Measurements from ENCODE around the gene EMP3. TPM values are rescaled to one million over a fixed set of nuclear protein-coding genes. Genes with fewer than 3 reads are reported as not detected.
A peak's percentile ranks its signal among the peaks of the same experiment; 100 is the strongest.

EMP3 gene
- total and polyA plus RNA-seq, 2 of the 13 experiments (the other 11 are each of a cell fraction or from before 2014, with no cell fraction given), result 2.2 to 7.8 TPM

- TF ChIP-seq FOXO4 (CRISPR knock-in tag; conservative IDR thresholded peaks at IDR 0.05), result no peak
- TF ChIP-seq ZNF704 (CRISPR knock-in tag; IDR thresholded peaks at IDR 0.05; ENCODE audit: borderline replicate concordance), result no peak
- TF ChIP-seq ZNF652 (CRISPR knock-in tag; IDR thresholded peaks at IDR 0.05; ENCODE audit: borderline replicate concordance, low read depth), result no peak
- TF ChIP-seq, protein P1, sequence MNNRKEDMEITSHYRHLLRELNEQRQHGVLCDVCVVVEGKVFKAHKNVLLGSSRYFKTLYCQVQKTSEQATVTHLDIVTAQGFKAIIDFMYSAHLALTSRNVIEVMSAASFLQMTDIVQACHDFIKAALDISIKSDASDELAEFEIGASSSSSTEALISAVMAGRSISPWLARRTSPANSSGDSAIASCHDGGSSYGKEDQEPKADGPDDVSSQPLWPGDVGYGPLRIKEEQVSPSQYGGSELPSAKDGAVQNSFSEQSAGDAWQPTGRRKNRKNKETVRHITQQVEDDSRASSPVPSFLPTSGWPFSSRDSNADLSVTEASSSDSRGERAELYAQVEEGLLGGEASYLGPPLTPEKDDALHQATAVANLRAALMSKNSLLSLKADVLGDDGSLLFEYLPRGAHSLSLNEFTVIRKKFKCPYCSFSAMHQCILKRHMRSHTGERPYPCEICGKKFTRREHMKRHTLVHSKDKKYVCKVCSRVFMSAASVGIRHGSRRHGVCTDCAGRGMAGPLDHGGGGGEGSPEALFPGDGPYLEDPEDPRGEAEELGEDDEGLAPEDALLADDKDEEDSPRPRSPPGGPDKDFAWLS (CRISPR knock-in tag; IDR thresholded peaks at IDR 0.05; ENCODE audit: borderline replicate concordance), result no peak
- TF ChIP-seq FLYWCH1 (CRISPR knock-in tag; IDR thresholded peaks at IDR 0.05), result no peak
- no peak for TF ChIP-seq SOX6 (IDR thresholded peaks at IDR 0.05)
- TF ChIP-seq SOX6 (CRISPR knock-in tag; IDR thresholded peaks at IDR 0.05), result 0 out of 2 replicates have a peak, but pooled peaks have one; percentile 18
- no peak for TF ChIP-seq ZNF256 (CRISPR knock-in tag; conservative IDR thresholded peaks at IDR 0.05)
- no peak for TF ChIP-seq STAT5B (CRISPR knock-in tag; IDR thresholded peaks at IDR 0.05)
- TF ChIP-seq ZNF781 (CRISPR knock-in tag; IDR thresholded peaks at IDR 0.05; ENCODE audit: borderline replicate concordance, not compliant biosample characterization), result no peak
- TF ChIP-seq MLLT10 (CRISPR knock-in tag; IDR thresholded peaks at IDR 0.05), result no peak
- TF ChIP-seq, protein P2, sequence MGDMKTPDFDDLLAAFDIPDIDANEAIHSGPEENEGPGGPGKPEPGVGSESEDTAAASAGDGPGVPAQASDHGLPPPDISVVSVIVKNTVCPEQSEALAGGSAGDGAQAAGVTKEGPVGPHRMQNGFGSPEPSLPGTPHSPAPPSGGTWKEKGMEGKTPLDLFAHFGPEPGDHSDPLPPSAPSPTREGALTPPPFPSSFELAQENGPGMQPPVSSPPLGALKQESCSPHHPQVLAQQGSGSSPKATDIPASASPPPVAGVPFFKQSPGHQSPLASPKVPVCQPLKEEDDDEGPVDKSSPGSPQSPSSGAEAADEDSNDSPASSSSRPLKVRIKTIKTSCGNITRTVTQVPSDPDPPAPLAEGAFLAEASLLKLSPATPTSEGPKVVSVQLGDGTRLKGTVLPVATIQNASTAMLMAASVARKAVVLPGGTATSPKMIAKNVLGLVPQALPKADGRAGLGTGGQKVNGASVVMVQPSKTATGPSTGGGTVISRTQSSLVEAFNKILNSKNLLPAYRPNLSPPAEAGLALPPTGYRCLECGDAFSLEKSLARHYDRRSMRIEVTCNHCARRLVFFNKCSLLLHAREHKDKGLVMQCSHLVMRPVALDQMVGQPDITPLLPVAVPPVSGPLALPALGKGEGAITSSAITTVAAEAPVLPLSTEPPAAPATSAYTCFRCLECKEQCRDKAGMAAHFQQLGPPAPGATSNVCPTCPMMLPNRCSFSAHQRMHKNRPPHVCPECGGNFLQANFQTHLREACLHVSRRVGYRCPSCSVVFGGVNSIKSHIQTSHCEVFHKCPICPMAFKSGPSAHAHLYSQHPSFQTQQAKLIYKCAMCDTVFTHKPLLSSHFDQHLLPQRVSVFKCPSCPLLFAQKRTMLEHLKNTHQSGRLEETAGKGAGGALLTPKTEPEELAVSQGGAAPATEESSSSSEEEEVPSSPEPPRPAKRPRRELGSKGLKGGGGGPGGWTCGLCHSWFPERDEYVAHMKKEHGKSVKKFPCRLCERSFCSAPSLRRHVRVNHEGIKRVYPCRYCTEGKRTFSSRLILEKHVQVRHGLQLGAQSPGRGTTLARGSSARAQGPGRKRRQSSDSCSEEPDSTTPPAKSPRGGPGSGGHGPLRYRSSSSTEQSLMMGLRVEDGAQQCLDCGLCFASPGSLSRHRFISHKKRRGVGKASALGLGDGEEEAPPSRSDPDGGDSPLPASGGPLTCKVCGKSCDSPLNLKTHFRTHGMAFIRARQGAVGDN (CRISPR knock-in tag; IDR thresholded peaks at IDR 0.05), result peak; percentile 44
- TF ChIP-seq ZSCAN22 (CRISPR knock-in tag; IDR thresholded peaks at IDR 0.05), result no peak
- no peak for TF ChIP-seq ZFP36 (IDR thresholded peaks at IDR 0.05; ENCODE audit: borderline replicate concordance, low read depth, low read length, partially characterized antibody)
- TF ChIP-seq, protein P3, sequence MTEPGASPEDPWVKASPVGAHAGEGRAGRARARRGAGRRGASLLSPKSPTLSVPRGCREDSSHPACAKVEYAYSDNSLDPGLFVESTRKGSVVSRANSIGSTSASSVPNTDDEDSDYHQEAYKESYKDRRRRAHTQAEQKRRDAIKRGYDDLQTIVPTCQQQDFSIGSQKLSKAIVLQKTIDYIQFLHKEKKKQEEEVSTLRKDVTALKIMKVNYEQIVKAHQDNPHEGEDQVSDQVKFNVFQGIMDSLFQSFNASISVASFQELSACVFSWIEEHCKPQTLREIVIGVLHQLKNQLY (CRISPR knock-in tag; IDR thresholded peaks at IDR 0.05), result no peak
- TF ChIP-seq ZNF607 (CRISPR knock-in tag; IDR thresholded peaks at IDR 0.05; ENCODE audit: borderline replicate concordance), result no peak
- TF ChIP-seq ZNF839 (CRISPR knock-in tag; IDR thresholded peaks at IDR 0.05; ENCODE audit: borderline replicate concordance), result no peak
- no peak for TF ChIP-seq ZNF530 (CRISPR knock-in tag; IDR thresholded peaks at IDR 0.05; ENCODE audit: low read depth)
- no peak for TF ChIP-seq ZFAT (CRISPR knock-in tag; conservative IDR thresholded peaks at IDR 0.05)
- no peak for TF ChIP-seq ARHGAP35 (CRISPR knock-in tag; IDR thresholded peaks at IDR 0.05; ENCODE audit: borderline replicate concordance)
- TF ChIP-seq ETV5 (CRISPR knock-in tag; IDR thresholded peaks at IDR 0.05; ENCODE audit: borderline replicate concordance), result peak; percentile 32; the same call in 1 of the 2 replicates
- TF ChIP-seq ISL2 (CRISPR knock-in tag; IDR thresholded peaks at IDR 0.05), result 0 out of 2 replicates have a peak, but pooled peaks have one; percentile 21
Observed at GRCh38 chr19:48295458-48295857, 29.9 kb upstream of the EMP3 start (continued).
